HG03280 (cell line): ENCODE results near the gene DPH1.
"Not testable (repeated sequence)": the region's sequence is repeated elsewhere in the genome, so short reads cannot be mapped to it uniquely, and the experiment has no call there.

Source experiments
- ATAC-seq: cut with Tn5 transposase; IDR thresholded peaks from one replicate; pipeline ENCODE4 v1.9.1; 2021; ENCODE audit warnings: mild to moderate bottlenecking, moderate library complexity; ENCODE audit not compliant: unreplicated experiment

Gene DPH1

GRCh38 chr17:2008332-2009126 lies 21.4 kb upstream of the DPH1 start:
- no peak for ATAC-seq

DNA sequence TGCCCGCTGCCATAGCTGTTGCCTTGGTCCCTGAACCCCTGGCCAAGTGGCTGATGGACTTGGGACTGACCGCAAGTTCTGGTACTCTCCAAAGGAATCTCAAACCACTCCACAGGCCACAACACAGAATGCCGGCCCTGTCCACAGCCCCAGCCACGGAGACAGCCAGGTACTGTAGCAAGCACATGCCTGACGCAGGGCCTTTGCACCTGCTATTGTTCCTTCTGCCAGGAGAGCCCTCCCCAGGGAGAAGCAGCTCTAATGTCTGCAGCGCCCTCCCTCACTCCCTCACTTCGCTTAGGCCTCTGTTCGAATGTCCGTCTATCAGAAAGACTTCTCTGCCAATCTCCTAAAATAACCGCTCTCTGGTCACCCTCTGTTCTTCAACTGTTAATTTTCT lies 20.2 kb upstream of the DPH1 start:
- no peak for ATAC-seq

GRCh38 chr17:2011411-2012371 lies 18.3 kb upstream of the DPH1 start:
- ATAC-seq, result no peak

DNA sequence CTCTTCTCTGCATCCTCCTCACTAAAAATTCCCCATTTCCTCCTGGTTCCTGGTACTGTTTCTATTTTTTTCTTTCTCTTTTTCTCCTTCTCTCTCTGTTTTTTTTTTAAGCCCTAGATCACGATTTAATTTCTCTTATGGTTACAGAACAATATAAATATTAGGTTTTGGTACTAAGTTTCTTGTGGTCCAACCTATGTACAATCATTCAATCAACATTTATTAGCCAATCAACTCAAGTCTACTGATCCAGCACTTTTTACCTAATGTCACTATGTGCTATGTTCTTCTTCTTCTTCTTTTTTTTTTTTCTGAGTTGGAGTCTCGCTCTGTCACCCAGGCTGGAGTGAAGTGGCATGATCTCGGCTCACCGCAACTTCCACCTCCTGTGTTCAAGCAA lies 17.5 kb upstream of the DPH1 start:
- ATAC-seq, result no peak

- not testable (repeated sequence) for ATAC-seq
Observed at GRCh38 chr17:2013220-2013993, 16.5 kb upstream of the DPH1 start.

- no peak for ATAC-seq
Observed at GRCh38 chr17:2013994-2014317, 16.0 kb upstream of the DPH1 start.

- no peak for ATAC-seq
Observed at GRCh38 chr17:2015314-2015713, 14.6 kb upstream of the DPH1 start.

DNA sequence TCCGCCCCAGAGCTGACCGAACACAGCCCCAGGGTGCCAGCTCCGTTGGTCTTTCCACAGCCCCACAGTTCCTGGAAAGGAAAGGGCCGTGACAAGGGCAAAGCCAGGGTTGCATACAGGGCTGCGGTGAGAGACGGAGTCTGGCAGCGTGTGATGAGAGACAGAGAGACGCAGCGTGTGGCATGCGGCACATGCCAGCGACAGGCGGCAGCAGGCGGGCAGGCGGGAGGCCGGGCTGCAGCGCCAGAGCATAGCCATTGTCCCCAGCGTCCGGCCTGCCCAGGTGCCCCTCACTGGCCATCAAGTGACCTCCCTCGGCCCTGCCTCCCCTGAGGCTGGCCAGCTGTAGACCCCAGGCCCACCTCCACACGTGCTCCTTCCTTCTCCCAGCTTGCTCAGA lies 13.5 kb upstream of the DPH1 start:
- no peak for ATAC-seq

DNA sequence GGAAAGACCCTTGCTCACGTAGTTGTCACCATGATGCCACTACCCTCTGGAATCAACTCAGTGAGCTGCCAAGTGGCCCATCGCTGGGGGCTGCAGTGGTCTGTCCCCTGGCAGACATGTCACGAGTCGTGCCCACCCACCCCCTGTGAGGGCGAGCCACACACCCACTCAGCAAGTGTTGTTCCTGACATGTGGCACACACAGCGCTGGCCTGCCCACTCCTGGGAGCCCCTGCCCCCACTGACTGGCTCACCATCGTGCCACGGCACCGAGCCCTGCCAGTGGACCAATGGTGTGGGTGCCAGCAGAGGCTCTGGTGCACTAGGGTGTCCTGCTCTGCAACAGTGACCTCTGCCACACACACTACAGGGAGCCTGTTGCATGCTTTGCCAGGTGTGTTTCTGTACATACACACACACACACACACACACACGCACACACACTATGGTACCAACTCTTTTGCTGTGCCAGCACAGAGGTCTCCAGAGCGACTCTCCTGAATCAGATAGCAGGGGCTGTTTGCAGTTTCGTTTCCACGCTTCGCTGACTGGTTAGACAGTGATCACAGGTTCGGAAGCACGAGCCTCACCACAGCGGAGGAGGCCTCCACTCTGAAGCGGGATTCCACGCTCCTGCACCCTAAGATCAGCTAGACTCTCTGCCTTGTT lies 12.5 kb upstream of the DPH1 start:
- no peak for ATAC-seq

- no peak for ATAC-seq
Observed at GRCh38 chr17:2018716-2019510, 11.0 kb upstream of the DPH1 start.

DNA sequence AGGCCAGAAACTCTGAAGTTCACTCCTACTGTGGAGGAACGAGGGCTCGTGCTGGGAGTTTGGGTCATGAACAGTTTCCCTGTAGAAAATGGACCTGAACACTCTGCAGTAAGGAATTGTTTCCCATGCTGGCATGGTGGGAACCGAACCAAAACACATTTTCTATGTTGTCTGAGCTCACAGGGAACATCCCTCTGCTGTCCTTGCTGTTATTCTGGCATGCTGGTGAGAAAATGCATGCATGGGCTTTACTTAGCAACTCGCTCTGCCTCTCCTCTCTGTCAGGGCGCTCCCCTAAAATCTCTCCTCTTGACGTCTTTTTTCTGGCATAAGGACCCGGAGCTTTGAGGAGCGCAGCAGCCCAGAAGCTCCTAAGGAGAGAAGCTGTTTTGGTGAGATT lies 10.2 kb upstream of the DPH1 start:
- ATAC-seq, result no peak

DNA sequence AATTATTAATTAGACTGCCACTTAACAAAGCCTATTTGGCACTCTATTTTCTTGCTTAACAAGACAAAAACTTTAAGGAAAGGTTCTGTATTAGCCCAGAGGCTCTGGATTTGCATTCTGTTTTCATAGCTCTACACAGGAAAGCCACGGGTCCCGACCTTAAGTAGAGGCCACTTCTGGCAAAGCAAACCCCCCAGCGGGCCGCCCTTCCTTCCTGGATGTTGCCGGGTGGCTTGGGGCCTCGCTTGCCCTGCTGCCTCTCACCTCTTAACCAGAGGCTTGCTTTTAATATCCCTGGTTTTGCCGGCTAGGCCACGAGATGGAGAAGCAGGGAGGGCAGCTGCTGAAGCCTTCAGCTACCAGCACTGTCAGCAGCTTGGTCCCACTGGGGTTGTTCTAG lies 9.2 kb upstream of the DPH1 start:
- no peak for ATAC-seq

- ATAC-seq, result no peak
Observed at GRCh38 chr17:2022647-2023240, 7.2 kb upstream of the DPH1 start.

DNA sequence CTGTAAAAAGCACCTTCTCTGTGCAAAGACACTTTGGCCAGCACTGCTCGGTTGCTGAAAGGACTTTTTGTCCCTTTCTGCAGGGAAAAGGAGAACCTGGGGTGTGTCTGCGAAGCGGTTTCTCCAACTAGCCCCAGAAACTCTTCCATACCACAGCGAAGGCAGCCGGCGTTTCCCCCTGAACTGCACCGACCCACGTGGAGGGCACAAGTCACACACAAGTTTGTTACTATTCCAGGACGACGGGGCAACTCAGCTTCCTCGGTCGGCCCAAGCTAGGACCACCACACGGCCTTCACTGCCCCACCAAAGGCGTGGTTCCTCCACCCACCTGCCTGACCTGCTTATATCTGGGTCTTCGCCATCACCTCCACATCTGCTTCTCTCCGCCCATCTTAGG lies 6.7 kb upstream of the DPH1 start:
- no peak for ATAC-seq

DNA sequence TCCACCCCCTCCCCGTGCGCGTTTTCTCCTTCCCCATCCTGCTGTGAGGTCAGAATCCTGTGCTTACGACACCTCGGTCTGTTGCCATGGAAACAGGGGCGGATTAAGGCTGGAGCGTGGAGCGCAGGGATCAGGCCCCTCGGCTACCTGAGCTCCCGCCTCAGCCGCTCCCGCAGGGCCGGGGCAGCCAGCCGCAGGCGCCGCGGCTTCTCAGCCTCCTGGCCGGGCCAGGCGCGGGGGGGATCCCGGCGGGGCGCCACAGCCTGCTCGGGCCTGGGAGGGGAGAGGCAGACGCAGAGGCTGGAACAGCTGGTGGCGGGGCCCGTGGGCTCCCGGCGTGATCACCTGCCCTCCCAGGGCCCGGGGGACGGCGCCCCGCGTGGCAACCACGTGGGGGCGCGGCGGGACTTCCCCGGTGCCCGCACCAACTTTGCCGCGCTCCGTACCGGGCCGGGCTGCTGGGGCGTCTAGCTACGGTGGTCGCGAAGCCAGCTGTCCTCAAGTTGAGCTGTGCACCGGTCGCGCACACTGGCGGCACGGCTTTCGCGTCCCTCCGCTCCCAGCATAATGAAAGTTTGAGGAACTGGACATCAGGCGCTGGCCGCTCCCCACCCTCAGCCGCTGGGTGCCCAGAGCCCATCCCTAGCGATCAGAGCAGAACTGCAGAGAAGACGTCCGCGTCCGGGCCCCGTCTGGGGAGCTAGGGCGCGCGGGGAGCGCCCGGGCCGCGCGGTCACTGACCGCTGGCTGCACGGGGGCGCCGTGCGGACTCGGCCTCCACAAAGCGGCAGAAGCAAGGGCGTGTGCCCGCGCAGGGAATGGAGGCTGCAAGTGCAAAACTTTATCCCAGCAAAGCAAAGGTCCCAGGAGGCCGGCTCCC lies 6.0 kb upstream of the DPH1 start:
- no peak for ATAC-seq

DNA sequence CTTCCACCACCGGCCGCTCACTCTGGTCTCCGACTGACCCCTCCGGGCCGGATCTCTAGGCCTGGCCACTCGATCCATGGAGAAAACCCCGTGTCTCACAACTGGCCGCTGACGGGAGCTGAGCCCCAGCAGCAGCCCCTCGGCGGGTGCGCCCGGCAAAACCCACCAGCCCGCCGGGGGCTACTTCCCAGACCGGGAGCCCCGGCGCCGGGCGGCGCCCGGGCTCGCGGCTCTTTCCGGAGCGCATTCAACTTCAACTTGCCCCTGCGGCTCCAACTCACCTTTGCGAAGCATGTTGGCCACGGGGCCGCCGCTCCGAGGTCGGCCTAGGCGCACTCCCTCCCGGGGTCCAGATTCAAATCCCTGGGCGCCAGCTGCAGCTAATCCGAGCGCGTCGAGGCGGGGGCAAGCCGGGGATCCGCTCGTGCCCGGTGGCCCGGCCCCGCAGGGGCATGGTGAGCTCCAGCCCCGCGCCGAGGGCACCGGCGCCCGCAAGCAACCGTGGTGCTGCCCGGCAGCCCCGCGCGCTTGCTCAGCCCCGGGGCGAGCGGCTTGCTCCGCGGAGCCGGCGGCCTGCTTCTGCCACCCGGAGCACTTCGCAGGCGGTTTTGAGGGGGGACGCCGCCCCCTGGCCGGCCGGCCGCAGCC lies 5.3 kb upstream of the DPH1 start:
- ATAC-seq, result no peak

GRCh38 chr17:2025220-2025621 lies 4.7 kb upstream of the DPH1 start, which contains the start of gene RTN4RL1:
Gene RTN4RL1, minus strand, starts transcription at chr17:2025334. Its CDS starts 469 bp downstream, at chr17:2024865.
- ATAC-seq, result no peak
